Smooth muscle cell of bladder (primary cell): Measurements from ENCODE around the gene SOWAHA. TPM values are rescaled to one million over a fixed set of nuclear protein-coding genes. Genes with fewer than 3 reads are reported as not detected.

Experiments
- total RNA-seq: library from RNA; depleted of rRNA; stranded (reverse); fragments of >200 nt; gene quantifications from 2 replicates; pipeline ENCODE4 v1.2.3, GENCODE V29; 2014

SOWAHA gene
- not detected in 2 replicates for total RNA-seq

GRCh38 chr5:132812781-132813598 lies at the start of gene SOWAHA:
Gene SOWAHA, plus strand, starts transcription at chr5:132813302. Its CDS starts 320 bp downstream, at chr5:132813622.

GRCh38 chr5:132777209-132778069 lies 35.7 kb upstream of the SOWAHA start, which contains the start of gene SEPTIN8:
Gene SEPTIN8, minus strand, starts transcription at chr5:132777239. Its CDS starts 102 bp downstream, at chr5:132777137.

GRCh38 chr5:132830436-132831094 lies 17.5 kb downstream of the SOWAHA start, which contains the start of gene SHROOM1:
Gene SHROOM1, minus strand, starts transcription at chr5:132830647. Its CDS starts 4,507 bp downstream, at chr5:132826140.

Other genes starting within 250 kb of the SOWAHA start
- not detected in 2 replicates for gene IL13, start 155.1 kb upstream of the SOWAHA start, total RNA-seq
- not detected in 2 replicates for gene IL4, start 139.3 kb upstream of the SOWAHA start, total RNA-seq
- gene KIF3A, start 75.8 kb upstream of the SOWAHA start, total RNA-seq = 7.1 and 9.3 TPM in 2 replicates
- not detected in 2 replicates for gene CCNI2, start 65.9 kb upstream of the SOWAHA start, total RNA-seq
- gene SEPTIN8, start 36.1 kb upstream of the SOWAHA start, total RNA-seq = 44.2 and 50.6 TPM in 2 replicates
- 2.5 and 2.6 TPM in 2 replicates for gene SHROOM1, start 17.3 kb downstream of the SOWAHA start, total RNA-seq
- 0.09 and 0.28 TPM in 2 replicates for gene GDF9, start 53.2 kb downstream of the SOWAHA start, total RNA-seq
- gene UQCRQ, start 53.3 kb downstream of the SOWAHA start, total RNA-seq = 147 and 188 TPM in 2 replicates
- gene LEAP2, start 60.4 kb downstream of the SOWAHA start, total RNA-seq = 0.14 and 0.37 TPM in 2 replicates
- gene AFF4, start 150.3 kb downstream of the SOWAHA start, total RNA-seq = 27.7 and 30.8 TPM in 2 replicates
- 8.1 and 9.2 TPM in 2 replicates for gene ZCCHC10, start 213.2 kb downstream of the SOWAHA start, total RNA-seq
- gene HSPA4, start 238.7 kb downstream of the SOWAHA start, total RNA-seq = 95.9 and 114 TPM in 2 replicates